NCI-H1105 treated with DMSO at 0.1 percent for 48 hours (cell line): ENCODE results near the gene TRIM49.
"Not testable (repeated sequence)": the region's sequence is repeated elsewhere in the genome, so short reads cannot be mapped to it uniquely, and the experiment has no call there.

Experiments used
- DNase-seq: peaks from one replicate; lab custom pipeline; 2025; lab: John Stamatoyannopoulos, UW

TRIM49 gene, protein sequence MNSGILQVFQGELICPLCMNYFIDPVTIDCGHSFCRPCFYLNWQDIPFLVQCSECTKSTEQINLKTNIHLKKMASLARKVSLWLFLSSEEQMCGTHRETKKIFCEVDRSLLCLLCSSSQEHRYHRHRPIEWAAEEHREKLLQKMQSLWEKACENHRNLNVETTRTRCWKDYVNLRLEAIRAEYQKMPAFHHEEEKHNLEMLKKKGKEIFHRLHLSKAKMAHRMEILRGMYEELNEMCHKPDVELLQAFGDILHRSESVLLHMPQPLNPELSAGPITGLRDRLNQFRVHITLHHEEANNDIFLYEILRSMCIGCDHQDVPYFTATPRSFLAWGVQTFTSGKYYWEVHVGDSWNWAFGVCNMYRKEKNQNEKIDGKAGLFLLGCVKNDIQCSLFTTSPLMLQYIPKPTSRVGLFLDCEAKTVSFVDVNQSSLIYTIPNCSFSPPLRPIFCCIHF

DNA sequence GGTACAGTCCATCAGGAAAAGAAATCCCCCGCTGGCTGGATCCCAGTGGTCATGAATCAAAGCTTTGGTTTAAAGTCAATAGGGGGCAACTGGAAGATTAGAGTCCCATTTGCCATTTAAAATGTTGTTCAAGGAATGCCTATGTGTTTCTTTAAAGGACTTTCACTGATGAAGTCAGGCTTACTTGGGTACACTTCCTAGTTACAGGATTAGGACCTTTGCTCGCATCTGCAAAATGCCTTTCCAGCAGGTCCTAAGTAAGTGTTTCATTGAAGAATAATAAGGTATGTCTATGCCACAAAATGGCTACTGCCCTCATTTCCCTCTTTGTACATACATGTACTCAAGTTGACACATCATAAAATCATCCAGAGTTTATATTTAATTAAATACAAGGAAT is at the start of gene TRIM49:
TSS of gene TRIM49 (minus strand) at position 101 of the 400 bp plus-strand sequence. CDS start 4,106 bp downstream, outside the sequence.
- not testable (repeated sequence) for DNase-seq

DNA sequence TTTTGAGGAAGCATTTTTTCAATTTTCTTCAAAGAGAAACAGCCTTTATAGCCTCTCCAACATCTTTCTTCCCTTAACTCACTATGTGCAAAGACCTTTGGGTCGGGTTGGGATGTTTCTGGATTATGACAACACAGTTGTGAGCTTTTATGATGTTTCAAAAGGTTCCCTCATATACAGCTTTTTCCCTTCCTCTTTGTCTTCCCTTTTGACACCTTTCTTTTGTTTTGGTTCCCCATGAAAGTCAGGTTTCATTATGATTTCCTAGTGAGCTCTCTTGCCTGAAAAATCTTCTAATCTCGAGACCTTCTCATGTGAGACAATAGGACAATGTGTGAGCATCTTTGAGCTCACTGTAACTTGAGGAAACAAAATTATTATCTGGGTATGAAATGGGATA is 18.3 kb upstream of the TRIM49 start:
- not testable (repeated sequence) for DNase-seq

DNA sequence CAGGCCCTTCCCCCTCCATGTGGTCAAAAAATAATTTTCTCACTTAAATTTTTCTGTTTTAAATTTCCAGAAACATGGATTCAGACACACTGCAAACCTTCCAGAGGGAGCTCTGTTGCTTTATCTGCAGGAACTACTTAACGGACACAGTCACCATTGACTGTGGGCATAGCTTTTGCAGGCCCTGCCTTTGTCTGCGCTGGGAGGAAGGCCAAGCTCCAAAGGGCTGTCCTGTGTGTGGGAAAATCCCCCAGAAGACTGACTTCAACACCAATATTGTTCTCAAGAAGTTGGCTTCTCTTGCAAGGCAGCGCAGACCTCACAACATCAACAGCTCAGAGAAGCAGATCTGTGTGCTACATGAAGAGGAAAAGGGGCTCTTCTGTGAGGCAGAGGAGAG is 11.6 kb upstream of the TRIM49 start:
- not testable (repeated sequence) for DNase-seq

DNA sequence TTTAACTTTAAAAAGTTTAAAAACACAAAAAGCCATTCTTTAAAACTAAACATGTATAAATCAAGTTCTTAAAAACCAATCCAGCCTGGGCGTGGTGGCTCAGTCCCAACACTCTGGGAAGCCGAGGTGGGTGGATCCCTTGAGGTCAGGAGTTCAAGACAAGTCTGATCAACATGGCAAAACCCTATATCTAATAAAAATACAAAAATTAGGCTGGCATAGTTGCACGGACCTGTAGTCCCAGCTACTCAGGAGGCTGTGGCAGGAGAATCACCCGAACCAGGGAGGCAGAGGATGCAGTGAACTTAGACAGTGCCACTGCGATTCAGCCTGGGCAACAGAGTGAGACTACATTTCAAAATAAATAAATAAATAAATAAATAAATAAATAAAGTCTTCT is 5.2 kb upstream of the TRIM49 start:
- DNase-seq, result not testable (repeated sequence)

DNA sequence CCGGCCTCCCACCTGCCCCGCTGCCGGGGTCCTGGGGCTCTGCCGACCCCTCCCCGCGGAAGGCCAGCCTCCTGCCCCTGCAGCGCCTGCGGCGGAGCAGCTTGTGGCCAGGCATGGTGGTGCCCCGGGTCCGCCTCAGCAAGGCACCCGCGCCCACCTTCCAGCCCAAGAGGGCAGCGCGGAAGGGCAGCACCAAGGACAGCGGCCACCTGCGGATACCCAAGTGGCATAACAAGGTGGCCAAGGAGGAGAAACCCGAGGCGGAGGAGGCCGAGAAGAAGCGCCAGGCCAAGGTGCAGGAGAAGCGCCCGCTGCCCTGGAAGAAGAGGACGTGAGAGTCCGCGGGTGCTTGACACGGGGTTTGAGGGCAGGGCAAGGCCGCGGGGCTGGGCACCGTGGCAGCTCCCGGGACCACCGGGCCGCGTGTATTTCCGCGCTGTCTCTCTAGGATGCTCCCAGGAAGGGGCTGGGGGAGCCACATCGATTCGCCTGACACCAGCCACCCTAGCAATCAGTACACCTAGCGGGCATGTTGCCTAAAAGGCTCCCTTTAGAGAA is 20.8 kb downstream of the TRIM49 start:
- DNase-seq, result not testable (repeated sequence)

DNA sequence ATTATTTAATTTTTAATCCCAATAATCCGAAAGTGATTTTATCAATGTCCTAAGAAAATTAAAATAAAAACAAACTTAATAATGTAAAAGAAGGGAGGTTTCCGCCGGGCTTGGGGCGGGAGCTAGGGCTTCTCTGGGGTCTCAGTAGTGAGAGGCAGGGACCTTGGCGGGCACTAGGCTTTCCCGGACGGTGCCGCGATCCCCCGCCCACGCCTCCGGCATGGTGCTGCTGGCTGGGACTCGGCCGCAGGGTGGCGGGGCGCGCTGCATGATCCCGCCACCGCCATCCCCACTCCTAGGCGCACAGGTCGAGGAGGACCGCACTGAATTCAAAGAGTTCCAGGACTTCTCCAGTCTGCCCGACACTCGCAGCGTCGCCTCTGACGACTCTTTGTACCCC is 22.6 kb downstream of the TRIM49 start:
- not testable (repeated sequence) for DNase-seq

DNA sequence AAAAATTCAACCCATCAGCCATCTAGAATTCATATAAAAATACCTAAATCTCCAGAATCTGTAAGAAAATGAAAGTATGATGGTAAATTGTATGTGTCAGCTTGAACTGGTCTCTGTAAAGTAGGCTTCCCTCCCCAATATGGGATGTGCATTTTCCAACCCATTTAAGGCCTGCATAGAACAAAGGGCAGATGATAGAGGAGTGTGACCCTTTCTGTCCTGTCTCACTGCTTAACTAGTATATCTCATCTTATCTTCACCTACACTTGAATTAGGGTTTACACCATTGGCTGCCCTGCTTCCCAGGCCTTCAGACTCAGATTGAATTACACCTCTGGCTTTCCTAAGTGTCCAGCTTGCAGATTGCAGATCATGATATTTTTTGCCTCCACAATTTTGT is 57.6 kb downstream of the TRIM49 start:
- not testable (repeated sequence) for DNase-seq
